ENCODE results near the gene LCN10.

DNA sequence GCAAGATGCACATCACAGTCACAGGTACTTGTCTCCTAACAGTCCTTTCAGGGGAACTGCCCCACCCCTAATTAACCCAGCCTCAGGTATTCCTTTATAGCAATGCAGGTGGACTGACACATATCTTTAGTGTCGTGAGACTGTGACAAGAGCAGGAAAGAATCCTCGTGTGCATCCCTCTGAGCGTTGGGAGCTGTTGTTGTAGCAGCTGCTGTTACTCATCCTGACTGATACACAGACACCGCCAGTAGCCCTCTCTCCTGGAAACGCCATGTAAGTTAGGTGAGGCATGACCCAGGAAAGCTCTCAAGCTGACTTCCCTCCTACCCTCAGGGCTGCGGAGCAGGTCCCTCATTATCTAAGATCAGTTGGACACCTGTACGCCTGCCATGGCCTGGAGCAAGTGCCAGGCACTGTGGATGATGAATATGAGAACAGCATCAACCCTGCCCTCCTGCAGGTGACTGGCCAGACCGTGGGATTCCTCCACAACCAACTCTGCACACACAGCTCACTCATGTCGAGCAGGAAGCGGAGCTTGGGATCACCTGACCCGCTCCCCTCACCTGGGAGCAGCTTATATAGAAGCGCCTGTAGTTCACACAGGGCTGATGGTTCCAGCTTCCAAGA, 31.8 kb upstream of the LCN10 start:
- TF ChIP-seq ZFP30 (CRISPR knock-in tag; IDR thresholded peaks at IDR 0.05) (no peak), PATZ1 (CRISPR knock-in tag; IDR thresholded peaks at IDR 0.05; ENCODE audit: borderline replicate concordance) (no peak), PPARA (CRISPR knock-in tag; IDR thresholded peaks at IDR 0.05; ENCODE audit: borderline replicate concordance) (no peak)
